CD4-positive, alpha-beta memory T cell (primary cell): Measurements from ENCODE around the gene COL23A1. TPM values are rescaled to one million over a fixed set of nuclear protein-coding genes. Genes with fewer than 3 reads are reported as not detected.

Source experiments
- CTCF ChIA-PET: fragments of 350-600 bp; sonication (Branson Sonifier 250); formaldehyde crosslinking; loops from one replicate; lab custom pipeline; 2021; ENCODE audit warnings: inconsistent platforms; ENCODE audit not compliant: partially characterized antibody; lab: Charles Lee
- POLR2A ChIA-PET: fragments of 350-600 bp; sonication (Branson Sonifier 250); formaldehyde crosslinking; loops from one replicate; lab custom pipeline; 2021; ENCODE audit not compliant: partially characterized antibody; lab: Charles Lee
- DNase-seq, 5 donors: peaks; one replicate each; pipeline versions ENCODE4 v3.0.0 to v3.0.0-alpha.2; 2020 to 2022; ENCODE audit warnings: mixed read lengths in 1 of 5
- H3K27ac ChIP-seq: one replicate; pipeline ENCODE4 v1.7.0; 2013; ENCODE audit warnings: low read depth, low read length
- H3K27me3 ChIP-seq: 2 replicates; pipeline ENCODE4 v1.7.0; 2013; ENCODE audit warnings: mild to moderate bottlenecking, low read length, moderate library complexity; ENCODE audit not compliant: insufficient read depth
- H3K36me3 ChIP-seq: 2 replicates; pipeline ENCODE4 v1.7.0; 2013; ENCODE audit warnings: mild to moderate bottlenecking, low read length, moderate library complexity; ENCODE audit not compliant: insufficient read depth
- H3K4me1 ChIP-seq: 2 replicates; pipeline ENCODE4 v1.7.0; 2013; ENCODE audit warnings: mild to moderate bottlenecking, low read length, moderate library complexity; ENCODE audit not compliant: insufficient read depth
- H3K4me3 ChIP-seq, 2 donors: one replicate each; pipeline ENCODE4 v1.7.0; 2013; ENCODE audit warnings: low read length in 2 of 2, mild to moderate bottlenecking in 1 of 2
- H3K9me3 ChIP-seq, 2 donors: one replicate each; pipeline ENCODE4 v1.7.0; 2013; ENCODE audit warnings: low read length in 2 of 2, control low read depth in 1 of 2; ENCODE audit not compliant: control insufficient read depth in 1 of 2
- H3K27ac Mint-ChIP-seq, 7 donors: one replicate each; pipeline ENCODE4 v1.8.0; 2020 to 2021; ENCODE audit warnings: mixed read lengths in 7 of 7, mild to moderate bottlenecking in 6 of 7, inconsistent platforms in 3 of 7, moderate library complexity in 3 of 7
- H3K27me3 Mint-ChIP-seq, 2 donors: one replicate each; pipeline ENCODE4 v1.8.0; 2020 to 2021; ENCODE audit warnings: mixed read lengths in 2 of 2
- H3K36me3 Mint-ChIP-seq, 2 donors: one replicate each; pipeline ENCODE4 v1.8.0; 2020 to 2021; ENCODE audit warnings: mixed read lengths in 2 of 2, inconsistent platforms in 1 of 2, mild to moderate bottlenecking in 1 of 2
- H3K4me1 Mint-ChIP-seq, 4 donors: one replicate each; pipeline ENCODE4 v1.8.0; 2020 to 2021; ENCODE audit warnings: mixed read lengths in 4 of 4, mild to moderate bottlenecking in 1 of 4
- H3K4me3 Mint-ChIP-seq, 8 donors: one replicate each; pipeline ENCODE4 v1.8.0; 2020 to 2021; ENCODE audit warnings: mixed read lengths in 8 of 8, mild to moderate bottlenecking in 7 of 8, moderate library complexity in 6 of 8, inconsistent platforms in 3 of 8
- H3K9me3 Mint-ChIP-seq, 8 donors: one replicate each; pipeline ENCODE4 v1.8.0; 2020 to 2021; ENCODE audit warnings: mixed read lengths in 8 of 8, mild to moderate bottlenecking in 5 of 8, inconsistent platforms in 3 of 8, moderate library complexity in 1 of 8
- intact Hi-C: fragments of 100-400 bp; cut with micrococcal nuclease; formaldehyde crosslinking; loops from one replicate; pipeline ENCODE4 v1.15.1; 2023
- polyA plus RNA-seq, 2 donors: library from polyadenylated mRNA; unstranded; fragments of 300-500 nt; fragmentation: Illumina TruSeq; gene quantifications; one replicate each; pipeline ENCODE4 v1.2.3, GENCODE V29; 2021
- total RNA-seq, 2 experiments: library from RNA; stranded (reverse); gene quantifications; one replicate each; pipeline ENCODE4 v1.2.3, GENCODE V29; 2021

Gene COL23A1
- total and polyA plus RNA-seq, 4 experiments from 2014 or later = 0.17 to 0.25 TPM; not detected in 2

DNA sequence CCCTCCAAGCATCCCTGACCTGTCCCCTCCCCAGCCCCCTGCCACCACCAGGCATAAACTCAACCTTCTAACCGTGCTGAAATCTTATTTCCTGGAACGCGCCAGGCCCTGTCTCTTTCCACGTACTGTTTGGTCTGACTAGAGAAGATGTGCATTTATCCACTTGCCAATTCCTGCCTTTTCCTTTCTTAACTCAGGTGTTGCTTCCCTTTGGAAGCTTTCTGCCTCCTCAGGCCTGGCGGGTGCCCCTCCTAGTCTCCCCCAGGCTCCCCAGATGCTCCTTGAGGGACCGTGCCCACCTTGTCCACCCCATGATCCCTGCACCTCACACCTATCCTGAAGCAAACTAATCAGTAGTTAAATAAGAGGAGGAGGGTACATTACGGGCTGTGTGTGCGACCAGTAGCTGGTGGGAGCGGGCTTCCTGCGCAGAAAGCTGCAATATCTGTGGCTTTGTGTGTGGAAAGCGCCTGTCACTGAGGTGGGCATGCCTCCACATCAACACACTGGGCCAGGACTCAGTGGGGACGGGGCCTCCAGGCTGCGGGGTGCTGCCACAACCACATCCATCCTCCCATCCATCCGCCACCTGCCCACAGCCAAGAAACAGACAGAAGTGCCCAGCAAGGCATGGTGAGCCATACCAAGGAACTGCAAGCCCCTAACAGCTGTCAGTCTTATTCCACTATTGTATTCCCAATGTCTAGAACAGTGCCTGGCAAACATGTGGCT, 73.5 kb downstream of the COL23A1 start:
- ChIA-PET CTCF (no interaction called here), POLR2A (no interaction called here)
- no peaks in the 10 kb centered on the region for H3K36me3 Mint-ChIP-seq

GRCh38 chr5:178515776-178516503, 74.3 kb downstream of the COL23A1 start:
- ChIA-PET CTCF (no interaction called here), POLR2A (no interaction called here)
- H3K9me3 ChIP-seq = no peaks in the 10 kb centered on the region
- Mint-ChIP-seq H3K4me3 (no peak overlapping the region), H3K9me3 (peaks cover 2 to 8% (median 4%) of the 10 kb centered on the region in 8 donors), H3K4me1 (no peaks in the 10 kb centered on the region), H3K36me3 (no peaks in the 10 kb centered on the region), H3K27me3 (peaks cover 23 to 28% of the 10 kb centered on the region in 2 donors), H3K27ac (peak overlapping the region in 1 of 7 donors; percentile 38)
- no peaks in the 10 kb centered on the region for H3K27me3 ChIP-seq
- DNase-seq = no peak
- no peaks in the 10 kb centered on the region for H3K36me3 ChIP-seq
- no peaks in the 10 kb centered on the region for H3K4me1 ChIP-seq
- no peak overlapping the region for H3K27ac ChIP-seq
- intact Hi-C loops = no loop called here
- no peak overlapping the region for H3K4me3 ChIP-seq

More for the DNA sequence above, 73.5 kb downstream of the COL23A1 start:
- intact Hi-C loops = no loop called here
- H3K4me3 ChIP-seq = no peak overlapping the region
- Mint-ChIP-seq H3K4me1 (no peaks in the 10 kb centered on the region), H3K27me3 (peaks cover 23 to 28% of the 10 kb centered on the region in 2 donors), H3K27ac (no peak overlapping the region), H3K4me3 (no peak overlapping the region), H3K9me3 (peaks cover 2 to 8% (median 4%) of the 10 kb centered on the region in 8 donors)
- no peaks in the 10 kb centered on the region for H3K36me3 ChIP-seq
- no peaks in the 10 kb centered on the region for H3K27me3 ChIP-seq
- no peaks in the 10 kb centered on the region for H3K4me1 ChIP-seq
- H3K9me3 ChIP-seq = no peaks in the 10 kb centered on the region
- no peak for DNase-seq
- H3K27ac ChIP-seq = no peak overlapping the region

DNA sequence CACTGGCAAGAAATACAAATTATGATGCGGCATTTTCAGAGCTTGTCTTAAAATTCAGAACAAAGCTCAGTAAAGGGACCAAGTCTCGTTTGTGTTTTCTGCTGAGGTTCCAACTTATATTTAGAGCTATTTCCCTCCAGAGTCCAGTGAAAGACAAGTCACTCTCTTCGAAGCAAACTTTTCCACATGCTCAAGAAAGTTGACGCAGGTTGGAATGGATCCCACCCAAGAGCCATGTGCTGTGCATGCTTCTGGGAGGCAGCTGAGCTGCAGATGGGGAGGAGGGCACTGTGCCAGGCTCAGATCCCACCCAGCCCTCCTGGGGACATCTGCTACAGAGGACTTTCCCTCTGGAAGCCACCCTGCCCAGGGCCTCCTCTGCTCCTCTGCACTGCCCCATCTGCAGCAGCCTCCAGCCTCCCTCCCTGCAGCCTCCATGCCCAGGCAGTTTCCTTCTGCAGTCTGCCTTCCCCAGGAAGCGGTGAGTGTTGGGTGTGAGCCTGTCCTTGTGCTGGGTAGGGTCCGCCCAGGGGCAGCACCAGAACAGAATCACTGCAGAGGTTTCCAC, 75.3 kb downstream of the COL23A1 start:
- no peaks in the 10 kb centered on the region for H3K36me3 ChIP-seq
- no peaks in the 10 kb centered on the region for H3K36me3 Mint-ChIP-seq
- no peaks in the 10 kb centered on the region for H3K9me3 ChIP-seq
- peaks cover 2 to 8% (median 4%) of the 10 kb centered on the region in 8 donors for H3K9me3 Mint-ChIP-seq
- H3K4me1 ChIP-seq = no peaks in the 10 kb centered on the region
- H3K4me1 Mint-ChIP-seq = no peaks in the 10 kb centered on the region
- CTCF ChIA-PET = no interaction called here
- no peak overlapping the region for H3K4me3 ChIP-seq
- H3K27me3 Mint-ChIP-seq = peaks cover 22 to 25% of the 10 kb centered on the region in 2 donors
- POLR2A ChIA-PET = no interaction called here
- no peak for DNase-seq
- no peak overlapping the region for H3K27ac Mint-ChIP-seq
- H3K4me3 Mint-ChIP-seq = no peak overlapping the region
- intact Hi-C loops = no loop called here
- no peaks in the 10 kb centered on the region for H3K27me3 ChIP-seq
- H3K27ac ChIP-seq = no peak overlapping the region

DNA sequence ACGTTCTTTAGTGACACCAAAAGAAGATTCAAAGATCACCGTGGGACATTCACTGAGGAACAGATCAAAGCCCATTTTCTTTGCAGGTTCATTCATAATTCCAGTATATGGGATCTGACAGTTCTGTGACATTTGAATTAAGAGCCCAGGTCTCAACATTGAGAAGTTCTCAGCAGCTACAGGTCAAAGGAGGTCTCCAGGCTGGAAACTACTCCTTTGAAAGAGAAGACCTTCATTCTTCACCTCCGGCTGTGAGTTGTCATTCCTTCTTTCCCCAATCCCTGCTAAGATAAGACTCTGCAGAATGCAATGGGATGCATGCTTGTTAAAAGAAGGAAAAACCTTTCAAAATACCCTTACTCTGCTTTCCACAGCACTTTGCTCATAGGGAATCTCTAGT, 79.0 kb downstream of the COL23A1 start:
- intact Hi-C loops = no loop called here
- Mint-ChIP-seq H3K4me1 (no peaks in the 10 kb centered on the region), H3K4me3 (no peak overlapping the region), H3K27me3 (peaks cover 20% of the 10 kb centered on the region in 2 donors), H3K36me3 (no peaks in the 10 kb centered on the region), H3K27ac (no peak overlapping the region), H3K9me3 (peaks cover 0 to 8% (median 3%) of the 10 kb centered on the region in 8 donors)
- ChIA-PET CTCF (no interaction called here), POLR2A (no interaction called here)
- no peak for DNase-seq
- Histone ChIP-seq H3K27me3 (no peaks in the 10 kb centered on the region), H3K4me1 (no peaks in the 10 kb centered on the region), H3K36me3 (no peaks in the 10 kb centered on the region), H3K9me3 (no peaks in the 10 kb centered on the region), H3K4me3 (no peak overlapping the region), H3K27ac (no peak overlapping the region)

DNA sequence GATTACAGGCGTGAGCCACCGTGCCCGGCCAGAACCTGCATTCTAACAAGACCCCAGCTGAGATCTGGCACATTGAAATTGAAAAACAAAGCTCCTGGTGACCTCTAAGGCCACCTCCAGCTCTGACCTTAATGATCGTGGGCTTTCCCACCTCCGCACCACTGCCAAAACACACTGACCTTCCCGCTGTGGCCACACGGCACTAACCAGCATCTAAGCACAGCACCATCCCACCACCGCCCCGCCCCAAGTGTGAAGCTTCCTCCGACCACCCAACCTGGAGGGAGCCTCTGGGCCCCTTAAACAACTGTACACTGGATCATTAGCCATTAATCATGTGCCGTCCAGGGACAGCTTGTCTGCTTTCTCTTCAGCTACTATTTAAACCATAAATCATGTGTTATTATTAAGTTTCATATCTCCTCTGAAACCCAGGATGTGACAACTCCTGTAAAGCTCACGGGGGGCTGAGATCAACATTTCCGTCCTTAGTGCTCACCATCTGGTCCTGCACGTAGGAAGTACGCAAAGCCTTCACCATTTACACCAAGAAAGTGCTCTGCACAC, 80.6 kb downstream of the COL23A1 start:
- no peaks in the 10 kb centered on the region for H3K36me3 Mint-ChIP-seq
- H3K27me3 Mint-ChIP-seq = peaks cover 12 to 14% of the 10 kb centered on the region in 2 donors
- DNase-seq = no peak
- Histone ChIP-seq H3K9me3 (no peaks in the 10 kb centered on the region), H3K36me3 (no peaks in the 10 kb centered on the region), H3K27ac (no peak overlapping the region), H3K4me3 (no peak overlapping the region), H3K4me1 (no peaks in the 10 kb centered on the region), H3K27me3 (no peaks in the 10 kb centered on the region)
- no peak overlapping the region for H3K27ac Mint-ChIP-seq
- H3K4me1 Mint-ChIP-seq = no peaks in the 10 kb centered on the region
- peaks cover 0 to 8% (median 3%) of the 10 kb centered on the region in 8 donors for H3K9me3 Mint-ChIP-seq
- intact Hi-C loops = no loop called here
- ChIA-PET POLR2A (no interaction called here), CTCF (no interaction called here)
- H3K4me3 Mint-ChIP-seq = no peak overlapping the region

- Histone ChIP-seq H3K4me1 (no peaks in the 10 kb centered on the region), H3K4me3 (no peak overlapping the region), H3K27me3 (no peaks in the 10 kb centered on the region), H3K36me3 (no peaks in the 10 kb centered on the region), H3K9me3 (no peaks in the 10 kb centered on the region), H3K27ac (no peak overlapping the region)
- no peaks in the 10 kb centered on the region for H3K4me1 Mint-ChIP-seq
- no peak overlapping the region for H3K4me3 Mint-ChIP-seq
- H3K36me3 Mint-ChIP-seq = no peaks in the 10 kb centered on the region
- intact Hi-C loops = no loop called here
- no peak overlapping the region for H3K27ac Mint-ChIP-seq
- no peak for DNase-seq
- H3K27me3 Mint-ChIP-seq = peaks cover 5 to 6% of the 10 kb centered on the region in 2 donors
- POLR2A ChIA-PET = no interaction called here
- peaks cover 0 to 3% (median 0%) of the 10 kb centered on the region in 8 donors for H3K9me3 Mint-ChIP-seq
- CTCF ChIA-PET = no interaction called here
Observed at GRCh38 chr5:178507151-178507932, 82.9 kb downstream of the COL23A1 start.
